Transverse colon (tissue), 4 donors: ENCODE measurements around the gene UBC. TPM values are rescaled to one million over a fixed set of nuclear protein-coding genes. Genes with fewer than 3 reads are reported as not detected.
A peak's percentile ranks its signal among the peaks of the same experiment; 100 is the strongest.
"Not testable (repeated sequence)": the region's sequence is repeated elsewhere in the genome, so short reads cannot be mapped to it uniquely, and the experiment has no call there.

ENCODE experiments used
- DNase-seq: peaks from one replicate; pipeline ENCODE4 v3.0.0-alpha.2; 2019
- H3K27ac ChIP-seq, 4 donors: fragments of 200-600 bp; sonication (generic); 2 replicates each; pipeline ENCODE4 v1.5.1; 2016 to 2018; ENCODE audit warnings: inconsistent platforms in 4 of 4
- H3K27me3 ChIP-seq: fragments of 200-600 bp; sonication (generic); 2 replicates; pipeline ENCODE4 v1.5.1; 2017; ENCODE audit warnings: inconsistent platforms
- H3K36me3 ChIP-seq, 4 donors: fragments of 200-600 bp; sonication (generic); 2 replicates each; pipeline ENCODE4 v1.5.1; 2017 to 2019; ENCODE audit warnings: inconsistent platforms in 4 of 4
- H3K4me1 ChIP-seq, 4 donors: fragments of 200-600 bp; sonication (generic); 2 replicates each; pipeline ENCODE4 v1.5.1; 2017 to 2020; ENCODE audit warnings: inconsistent platforms in 4 of 4
- H3K4me3 ChIP-seq, 4 donors: fragments of 200-600 bp; sonication (generic); 1 replicate in 1 of 4; 2 replicates in 3 of 4; pipeline versions ENCODE4 v1.5.1 to v1.6.1; 2017 to 2019; ENCODE audit warnings: inconsistent platforms in 4 of 4
- H3K9me3 ChIP-seq, 2 donors: fragments of 200-600 bp; sonication (generic); 2 replicates each; pipeline ENCODE4 v1.5.1; 2017 to 2019; ENCODE audit warnings: inconsistent platforms in 2 of 2
- EP300 ChIP-seq: sonication (generic); formaldehyde crosslinking; IDR thresholded peaks from one replicate; pipeline ENCODE4 v1.6.1; 2017; ENCODE audit warnings: antibody characterized with exemption, low read depth
- POLR2A ChIP-seq: fragments of 450-650 bp; IDR thresholded peaks from one replicate; pipeline ENCODE4 v1.6.1; 2016; ENCODE audit warnings: antibody characterized with exemption, mild to moderate bottlenecking, moderate library complexity
- POLR2AphosphoS5 ChIP-seq, 3 donors: sonication (generic); formaldehyde crosslinking; IDR thresholded peaks; one replicate each; pipeline ENCODE4 v1.6.1; 2016; ENCODE audit warnings: antibody characterized with exemption in 3 of 3
- WGBS, 2 donors: methylation state at CpG; one replicate each; pipeline ENCODE4 v1.1.5; 2018; ENCODE audit warnings: low coverage in 1 of 2; 5-methylcytosine and 5-hydroxymethylcytosine counted together
- in situ Hi-C, 4 donors: fragments of 200-750 bp; cut with MboI; loops; one replicate each; pipeline versions ENCODE4 v1.15.0 to v1.15.1; 2017; ENCODE audit warnings: low sequenced_read_pairs in 3 of 4, low pct_ligation_motif_present in 1 of 4, low pct_unique_long_range_greater_than_20kb in 1 of 4
- intact Hi-C: fragments of 100-400 bp; cut with DNase I; formaldehyde crosslinking; loops from one replicate; pipeline ENCODE4 v1.15.1; 2023; ENCODE audit warnings: low total_unique reads
- total RNA-seq, 4 donors: library from RNA; depleted of rRNA; stranded (reverse); fragments of >200 nt; gene quantifications; one replicate each; pipeline ENCODE4 v1.1.0, GENCODE V29; 2016
- TF ChIP-seq, protein P1 (sequence below), 5 experiments: fragments of 200-600 bp in 3 of 5; fragments of 450-650 bp in 2 of 5; sonication (generic) in 3 of 5; IDR thresholded peaks; 1 replicate in 2 of 5; 2 replicates in 3 of 5; pipeline ENCODE4 v1.5.1; 2016 to 2017; ENCODE audit warnings: antibody characterized with exemption in 5 of 5, inconsistent platforms in 3 of 5, mild to moderate bottlenecking in 2 of 5, moderate library complexity in 1 of 5

UBC gene
- total RNA-seq, 4 donors from 2014 or later: 1,242 to 1,580 (median 1,406) TPM

DNA sequence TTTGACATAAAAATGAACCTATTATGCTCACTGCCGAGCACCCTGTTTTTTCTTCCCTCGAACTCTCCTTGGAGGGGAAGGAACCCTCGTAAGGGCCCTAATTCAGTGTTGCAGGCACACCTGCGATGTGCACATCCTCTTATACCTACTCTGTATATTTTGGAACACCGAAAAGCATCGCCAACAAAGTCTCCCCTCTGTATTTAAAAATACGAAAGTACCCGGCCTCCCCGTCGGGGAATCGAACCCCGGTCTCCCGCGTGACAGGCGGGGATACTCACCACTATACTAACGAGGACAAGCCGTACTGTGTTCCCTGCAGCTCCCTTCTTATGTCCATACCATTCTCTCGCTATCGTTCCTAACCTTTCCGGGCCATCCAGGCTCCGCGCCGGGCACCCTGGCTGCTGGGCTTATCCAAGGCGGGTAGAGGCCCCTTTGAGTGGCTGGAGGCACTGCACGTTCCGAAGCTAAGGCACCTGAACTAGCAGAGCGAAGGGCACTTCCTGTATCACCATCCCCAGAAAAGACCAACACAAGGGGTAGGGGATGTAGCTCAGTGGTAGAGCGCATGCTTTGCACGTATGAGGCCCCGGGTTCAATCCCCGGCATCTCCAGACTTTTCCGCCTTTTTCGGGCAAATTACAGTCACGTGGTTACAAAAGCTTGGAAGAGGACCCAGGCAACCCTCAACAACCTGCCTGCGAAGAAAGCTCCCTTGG lies 25.1 kb upstream of the UBC start:
- Histone ChIP-seq H3K27me3 (no peaks in the 10 kb centered on the region), H3K4me1 (peaks cover 9 to 33% (median 21%) of the 10 kb centered on the region in 4 donors), H3K4me3 (peak overlapping the region; percentile 2 to 55 (median 32)), H3K27ac (peak overlapping the region; percentile 88 to 92 (median 90)), H3K36me3 (no peaks in the 10 kb centered on the region), H3K9me3 (no peaks in the 10 kb centered on the region)
- intact Hi-C loops: no loop called here
- peak; percentile 90 for DNase-seq
- WGBS, 2 donors: 0 to 1% methylated on average over 2 to 35 of the region's 35 CpGs
- in situ Hi-C loops: loop anchor here in 1 of 4 donors (5.0 kb wide), 1 partner anchor 37 kb away; no protein-coding TSS in a partner anchor
- TF ChIP-seq POLR2A (no peak), POLR2AphosphoS5 (IDR thresholded peaks at IDR 0.05) (peak in 2 of 3 donors; percentile 19 to 31), EP300 (no peak)
- TF ChIP-seq, protein P1, sequence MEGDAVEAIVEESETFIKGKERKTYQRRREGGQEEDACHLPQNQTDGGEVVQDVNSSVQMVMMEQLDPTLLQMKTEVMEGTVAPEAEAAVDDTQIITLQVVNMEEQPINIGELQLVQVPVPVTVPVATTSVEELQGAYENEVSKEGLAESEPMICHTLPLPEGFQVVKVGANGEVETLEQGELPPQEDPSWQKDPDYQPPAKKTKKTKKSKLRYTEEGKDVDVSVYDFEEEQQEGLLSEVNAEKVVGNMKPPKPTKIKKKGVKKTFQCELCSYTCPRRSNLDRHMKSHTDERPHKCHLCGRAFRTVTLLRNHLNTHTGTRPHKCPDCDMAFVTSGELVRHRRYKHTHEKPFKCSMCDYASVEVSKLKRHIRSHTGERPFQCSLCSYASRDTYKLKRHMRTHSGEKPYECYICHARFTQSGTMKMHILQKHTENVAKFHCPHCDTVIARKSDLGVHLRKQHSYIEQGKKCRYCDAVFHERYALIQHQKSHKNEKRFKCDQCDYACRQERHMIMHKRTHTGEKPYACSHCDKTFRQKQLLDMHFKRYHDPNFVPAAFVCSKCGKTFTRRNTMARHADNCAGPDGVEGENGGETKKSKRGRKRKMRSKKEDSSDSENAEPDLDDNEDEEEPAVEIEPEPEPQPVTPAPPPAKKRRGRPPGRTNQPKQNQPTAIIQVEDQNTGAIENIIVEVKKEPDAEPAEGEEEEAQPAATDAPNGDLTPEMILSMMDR (IDR thresholded peaks at IDR 0.05): peak in 3 of 5 experiments; percentile 2 to 15 (median 7)

DNA sequence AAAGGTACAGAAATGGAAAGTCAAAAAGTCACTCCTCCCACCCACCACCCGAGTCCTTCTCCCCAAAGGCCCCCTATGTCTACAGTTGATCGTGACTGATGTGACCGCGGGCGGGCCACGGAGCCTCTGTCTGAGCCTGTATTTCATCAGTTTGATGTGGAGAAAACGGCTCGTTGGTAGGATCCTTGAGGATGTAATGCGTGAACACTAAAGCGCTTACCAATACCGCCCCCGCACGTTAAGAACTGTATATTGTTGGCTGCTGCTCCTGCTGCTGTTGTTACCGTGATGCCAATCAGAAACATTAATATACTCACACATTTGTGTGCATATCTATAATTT lies 24.6 kb upstream of the UBC start:
- no peaks in the 10 kb centered on the region for H3K27me3 ChIP-seq
- DNase-seq: peak; percentile 79
- TF ChIP-seq EP300: no peak
- TF ChIP-seq, protein P1 (IDR thresholded peaks at IDR 0.05): peak in 4 of 5 experiments; percentile 23 to 61 (median 31)
- peak; percentile 5 for TF ChIP-seq POLR2A
- TF ChIP-seq POLR2AphosphoS5 (IDR thresholded peaks at IDR 0.05): peak in 1 of 3 donors; percentile 18
- peak overlapping the region; percentile 88 to 92 (median 90) for H3K27ac ChIP-seq
- WGBS, 2 donors: 0% methylated on average over 5 to 14 of the region's 14 CpGs
- H3K4me1 ChIP-seq: peaks cover 9 to 33% (median 21%) of the 10 kb centered on the region in 4 donors
- H3K36me3 ChIP-seq: no peaks in the 10 kb centered on the region
- H3K4me3 ChIP-seq: peak overlapping the region; percentile 2 to 55 (median 32)
- in situ Hi-C loops: no loop called here
- H3K9me3 ChIP-seq: no peaks in the 10 kb centered on the region
- intact Hi-C loops: no loop called here

DNA sequence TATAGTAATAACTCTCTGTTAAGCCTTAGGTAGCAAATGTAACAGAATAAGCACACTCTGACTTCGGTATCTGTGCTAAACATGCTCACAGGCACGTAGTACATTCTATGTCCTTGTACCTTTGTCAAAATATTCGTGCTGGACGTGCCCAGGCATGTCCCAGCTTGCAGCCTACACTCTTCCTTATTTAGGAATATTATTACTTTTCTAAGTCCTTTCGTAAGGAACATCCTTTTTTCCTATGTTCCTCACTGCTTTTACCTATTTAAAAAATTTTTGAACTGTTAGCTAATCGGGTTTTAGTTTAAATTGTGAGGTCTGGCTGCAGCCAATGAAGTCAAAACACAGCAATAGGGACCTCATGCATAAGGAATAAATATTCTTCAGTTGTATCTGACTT lies 24.1 kb upstream of the UBC start:
- intact Hi-C loops (no loop called here), in situ Hi-C loops (no loop called here)
- H3K9me3 ChIP-seq: no peaks in the 10 kb centered on the region
- TF ChIP-seq, protein P1 (IDR thresholded peaks at IDR 0.05): no peak
- no peak for TF ChIP-seq POLR2A
- TF ChIP-seq POLR2AphosphoS5 (IDR thresholded peaks at IDR 0.05): no peak
- no peak for TF ChIP-seq EP300
- peak overlapping the region in 3 of 4 donors; percentile 31 to 55 (median 32) for H3K4me3 ChIP-seq
- H3K4me1 ChIP-seq: peaks cover 9 to 33% (median 21%) of the 10 kb centered on the region in 4 donors
- H3K27me3 ChIP-seq: no peaks in the 10 kb centered on the region
- no peaks in the 10 kb centered on the region for H3K36me3 ChIP-seq
- WGBS, 2 donors: 5 to 6% methylated on average over 5 to 6 of the region's 6 CpGs
- H3K27ac ChIP-seq: peak overlapping the region; percentile 88 to 92 (median 90)
- DNase-seq: no peak

DNA sequence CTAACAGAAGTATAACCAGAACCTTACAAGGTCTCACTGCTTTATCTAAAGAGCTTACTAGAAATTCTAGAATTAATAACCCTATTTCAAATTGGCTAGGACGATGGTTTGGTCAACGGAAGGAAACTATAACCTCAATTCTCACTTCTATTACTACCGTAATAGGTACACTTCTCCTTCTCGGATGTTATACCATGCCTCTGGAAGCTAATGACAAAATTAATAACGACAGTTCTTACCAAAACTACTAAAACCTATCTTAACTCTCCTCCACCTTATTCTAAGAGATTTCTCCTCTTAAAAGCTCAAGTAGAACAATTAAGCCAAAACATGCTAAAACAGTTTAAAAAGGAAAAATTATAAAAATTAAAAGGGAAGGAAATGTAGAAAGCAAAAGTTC lies 23.7 kb upstream of the UBC start:
- DNase-seq: no peak
- intact Hi-C loops (no loop called here), in situ Hi-C loops (no loop called here)
- WGBS, 2 donors: 34 to 55% methylated on average over 5 of the region's 5 CpGs
- H3K27me3 ChIP-seq: no peaks in the 10 kb centered on the region
- peak overlapping the region; percentile 88 to 92 (median 90) for H3K27ac ChIP-seq
- H3K36me3 ChIP-seq: no peaks in the 10 kb centered on the region
- H3K9me3 ChIP-seq: no peaks in the 10 kb centered on the region
- TF ChIP-seq, protein P1 (IDR thresholded peaks at IDR 0.05): no peak
- no peak for TF ChIP-seq POLR2AphosphoS5 (IDR thresholded peaks at IDR 0.05)
- TF ChIP-seq POLR2A: no peak
- TF ChIP-seq EP300: no peak
- peaks cover 9 to 33% (median 21%) of the 10 kb centered on the region in 4 donors for H3K4me1 ChIP-seq
- peak overlapping the region in 2 of 4 donors; percentile 32 to 55 for H3K4me3 ChIP-seq

DNA sequence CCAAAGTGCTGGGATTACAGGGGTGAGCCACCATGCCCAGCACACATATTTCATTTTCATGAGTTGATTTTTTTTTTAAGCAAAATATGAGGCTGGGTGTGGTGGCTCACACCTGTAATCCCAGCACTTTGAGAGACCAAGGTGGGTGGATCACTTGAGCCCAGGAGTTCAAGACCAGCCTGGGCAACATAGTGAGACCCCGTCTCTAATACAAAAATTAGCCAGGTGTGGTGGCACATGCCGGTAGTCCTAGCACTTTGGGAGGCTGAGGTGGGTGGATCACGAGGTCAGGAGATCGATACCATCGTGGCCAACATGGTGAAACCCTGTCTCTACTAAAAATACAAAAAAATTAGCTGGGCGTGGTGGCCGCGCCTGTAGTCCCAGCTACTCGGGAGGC lies 17.1 kb upstream of the UBC start:
- H3K9me3 ChIP-seq, H3K27ac ChIP-seq, H3K27me3 ChIP-seq, DNase-seq, H3K36me3 ChIP-seq, H3K4me3 ChIP-seq, in situ Hi-C loops, intact Hi-C loops: not testable (repeated sequence)
- H3K4me1 ChIP-seq: peaks cover 0 to 15% (median 8%) of the 10 kb centered on the region in 4 donors
- WGBS, 2 donors: 80 to 90% methylated on average over 1 to 9 of the region's 9 CpGs
